ENCODE measurements around the gene DHRS12. TPM values are rescaled to one million over a fixed set of nuclear protein-coding genes. Genes with fewer than 3 reads are reported as not detected.

The DHRS12 gene
- total RNA-seq, 6 experiments from 2014 or later: 10.2 to 17.6 (median 12.4) TPM

DNA sequence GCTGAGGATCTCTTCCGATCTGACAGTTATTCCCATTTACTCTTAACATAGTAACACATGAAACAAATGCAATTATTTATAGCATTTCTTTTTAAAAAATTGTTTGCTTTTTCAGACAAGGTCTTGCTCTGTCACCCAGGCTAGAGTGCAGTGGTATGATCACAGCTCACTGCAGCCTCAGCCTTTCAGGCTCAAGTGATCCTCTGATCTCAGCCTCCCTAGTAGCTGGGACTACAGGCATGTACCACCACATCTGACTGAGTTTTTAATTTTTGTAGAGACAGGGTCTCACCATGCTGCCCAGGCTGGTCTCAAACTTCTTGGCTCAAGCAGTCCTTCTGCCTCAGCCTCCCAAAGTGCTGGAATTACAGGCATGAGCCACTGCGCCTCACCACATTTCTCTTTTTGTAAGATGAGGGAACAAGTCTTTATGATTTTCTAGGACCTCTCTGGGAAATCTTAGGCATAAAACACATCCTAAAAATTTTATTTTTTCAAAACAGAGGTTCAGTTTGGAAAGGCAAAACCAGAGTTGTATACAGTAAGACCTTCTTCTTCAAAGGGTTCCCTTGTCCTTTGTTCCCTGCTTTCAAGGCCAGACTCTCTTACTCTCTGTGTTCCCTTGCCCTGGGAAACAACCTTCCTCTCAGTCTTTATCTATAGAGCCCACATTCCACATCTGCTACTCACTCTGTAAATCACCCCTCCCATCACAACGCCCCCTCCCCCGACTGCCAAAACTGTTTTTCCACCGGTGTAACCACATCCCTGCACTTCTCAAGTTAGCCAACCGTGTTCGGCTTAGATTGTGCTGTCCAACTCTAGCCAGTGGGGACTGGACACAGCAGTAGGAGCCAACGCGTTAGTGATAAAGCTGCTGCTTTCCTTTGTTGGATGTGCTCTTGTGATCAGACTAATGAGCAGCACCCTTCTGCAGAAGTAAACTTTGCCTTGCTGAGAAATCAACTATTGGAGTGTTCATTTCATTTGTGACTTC is 56.2 kb downstream of the DHRS12 start:
- peaks cover 0 to 7% (median 1%) of the 10 kb centered on the region in 4 donors for H3K9me3 ChIP-seq
- no peaks in the 10 kb centered on the region for H3K27me3 ChIP-seq
- H3K36me3 ChIP-seq: peaks cover 0 to 7% (median 0%) of the 10 kb centered on the region in 4 donors
- DNase-seq: no peak
- H3K27ac ChIP-seq: no peak overlapping the region
- peaks cover 0 to 8% (median 0%) of the 10 kb centered on the region in 4 donors for H3K4me1 ChIP-seq
- intact Hi-C loops (cut with DNase I): no loop called here
- 92% methylated on average over 9 of the region's 9 CpGs for WGBS (ENCODE audit: insufficient coverage, low coverage, low lambda C conversion rate, missing lambda C conversion rate)
- TF ChIP-seq POLR2A (IDR thresholded peaks at IDR 0.05): no peak
- TF ChIP-seq, protein P1, sequence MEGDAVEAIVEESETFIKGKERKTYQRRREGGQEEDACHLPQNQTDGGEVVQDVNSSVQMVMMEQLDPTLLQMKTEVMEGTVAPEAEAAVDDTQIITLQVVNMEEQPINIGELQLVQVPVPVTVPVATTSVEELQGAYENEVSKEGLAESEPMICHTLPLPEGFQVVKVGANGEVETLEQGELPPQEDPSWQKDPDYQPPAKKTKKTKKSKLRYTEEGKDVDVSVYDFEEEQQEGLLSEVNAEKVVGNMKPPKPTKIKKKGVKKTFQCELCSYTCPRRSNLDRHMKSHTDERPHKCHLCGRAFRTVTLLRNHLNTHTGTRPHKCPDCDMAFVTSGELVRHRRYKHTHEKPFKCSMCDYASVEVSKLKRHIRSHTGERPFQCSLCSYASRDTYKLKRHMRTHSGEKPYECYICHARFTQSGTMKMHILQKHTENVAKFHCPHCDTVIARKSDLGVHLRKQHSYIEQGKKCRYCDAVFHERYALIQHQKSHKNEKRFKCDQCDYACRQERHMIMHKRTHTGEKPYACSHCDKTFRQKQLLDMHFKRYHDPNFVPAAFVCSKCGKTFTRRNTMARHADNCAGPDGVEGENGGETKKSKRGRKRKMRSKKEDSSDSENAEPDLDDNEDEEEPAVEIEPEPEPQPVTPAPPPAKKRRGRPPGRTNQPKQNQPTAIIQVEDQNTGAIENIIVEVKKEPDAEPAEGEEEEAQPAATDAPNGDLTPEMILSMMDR (IDR thresholded peaks at IDR 0.05): no peak
- no peak for ATAC-seq
- H3K4me3 ChIP-seq: no peak overlapping the region

DNA sequence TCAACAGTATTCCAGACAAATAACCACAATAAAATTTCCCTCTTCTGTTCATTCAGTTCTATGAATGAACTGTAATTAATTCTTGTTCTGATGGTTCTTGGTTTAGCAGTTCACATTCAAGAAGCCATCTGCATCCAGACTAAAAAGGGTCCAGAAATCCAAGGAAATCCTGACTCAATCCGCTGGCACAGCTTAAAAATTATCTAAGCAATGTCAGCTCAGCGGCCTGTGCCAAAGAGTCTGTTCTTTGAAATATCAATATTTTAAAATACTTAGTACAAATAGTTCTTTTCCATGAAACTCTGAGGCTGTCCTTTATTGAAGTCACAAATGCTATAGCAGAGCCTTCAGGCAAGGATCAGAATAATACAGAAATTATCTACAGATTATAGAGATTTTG is 57.2 kb downstream of the DHRS12 start:
- ATAC-seq: peak in 1 of 4 donors; percentile 27

DNA sequence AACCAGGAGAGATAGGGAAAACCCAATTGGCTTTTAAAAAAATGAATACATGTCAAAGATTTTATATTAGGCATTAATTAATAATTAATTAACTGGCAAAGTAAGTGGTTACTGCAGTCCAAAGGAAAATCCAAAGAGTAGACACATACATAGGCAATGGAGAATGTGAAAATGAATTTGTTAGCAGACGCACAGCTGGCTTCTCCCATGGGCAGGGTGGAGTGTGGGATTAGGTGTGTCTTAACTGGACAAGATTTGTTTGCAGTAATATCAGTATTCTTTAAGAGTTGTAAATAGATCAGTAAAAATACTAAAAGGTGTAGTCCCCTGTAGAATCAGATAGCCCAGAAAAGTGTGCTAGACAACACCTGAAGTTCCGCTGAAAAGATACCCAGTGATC is 58.7 kb downstream of the DHRS12 start:
- H3K27me3 ChIP-seq: no peaks in the 10 kb centered on the region
- H3K9me3 ChIP-seq: peaks cover 0 to 7% (median 1%) of the 10 kb centered on the region in 4 donors
- no peak for DNase-seq
- H3K27ac ChIP-seq: no peak overlapping the region
- peaks cover 0 to 7% (median 0%) of the 10 kb centered on the region in 4 donors for H3K36me3 ChIP-seq
- ATAC-seq: no peak
- TF ChIP-seq, protein P1 (IDR thresholded peaks at IDR 0.05): no peak
- no peak for TF ChIP-seq POLR2A (IDR thresholded peaks at IDR 0.05)
- H3K4me3 ChIP-seq: no peak overlapping the region
- intact Hi-C loops (cut with DNase I): no loop called here
- H3K4me1 ChIP-seq: peaks cover 0 to 21% (median 0%) of the 10 kb centered on the region in 4 donors
- 100% methylated on average over 2 of the region's 2 CpGs for WGBS (ENCODE audit: insufficient coverage, low coverage, low lambda C conversion rate, missing lambda C conversion rate)

More for the DNA sequence above, 57.2 kb downstream of the DHRS12 start:
- Histone ChIP-seq H3K4me3 (no peak overlapping the region), H3K4me1 (peaks cover 0 to 15% (median 0%) of the 10 kb centered on the region in 4 donors), H3K27me3 (no peaks in the 10 kb centered on the region), H3K9me3 (peaks cover 0 to 7% (median 1%) of the 10 kb centered on the region in 4 donors), H3K27ac (no peak overlapping the region), H3K36me3 (peaks cover 0 to 7% (median 0%) of the 10 kb centered on the region in 4 donors)
- intact Hi-C loops (cut with DNase I): no loop called here
- TF ChIP-seq POLR2A (IDR thresholded peaks at IDR 0.05): no peak
- TF ChIP-seq, protein P1 (IDR thresholded peaks at IDR 0.05): no peak
- DNase-seq: no peak
- WGBS (ENCODE audit: insufficient coverage, low coverage, low lambda C conversion rate, missing lambda C conversion rate): 34% methylated on average over 2 of the region's 2 CpGs

DNA sequence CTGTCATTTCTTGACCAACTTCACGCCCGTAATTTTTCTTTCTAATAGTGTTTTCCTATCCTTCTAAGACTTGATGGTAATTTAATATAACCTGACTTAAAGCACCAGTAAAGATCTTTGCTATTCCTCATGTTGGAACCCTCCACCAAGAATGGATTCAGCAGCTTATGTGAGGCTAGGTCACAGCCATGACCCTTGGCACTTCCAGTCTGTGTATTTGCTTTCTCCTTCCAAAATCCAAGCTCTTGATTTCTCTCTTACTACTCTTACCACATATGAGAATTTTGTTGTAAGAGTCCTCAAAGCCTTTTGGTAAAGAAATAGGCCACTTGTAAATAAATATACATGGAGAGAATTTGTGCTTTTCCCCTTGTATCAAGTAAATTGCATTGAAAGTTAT is 61.4 kb downstream of the DHRS12 start:
- intact Hi-C loops (cut with DNase I): no loop called here
- peaks cover 0 to 5% (median 0%) of the 10 kb centered on the region in 4 donors for H3K9me3 ChIP-seq
- 91% methylated on average over 2 of the region's 2 CpGs for WGBS (ENCODE audit: insufficient coverage, low coverage, low lambda C conversion rate, missing lambda C conversion rate)
- no peaks in the 10 kb centered on the region for H3K36me3 ChIP-seq
- peak overlapping the region in 1 of 3 donors; percentile 26 for H3K27ac ChIP-seq
- H3K4me3 ChIP-seq: no peak overlapping the region
- DNase-seq (no peak), ATAC-seq (peak; percentile 67 to 81 (median 76))
- TF ChIP-seq, protein P1 (IDR thresholded peaks at IDR 0.05): no peak
- no peak for TF ChIP-seq POLR2A (IDR thresholded peaks at IDR 0.05)
- H3K27me3 ChIP-seq: no peaks in the 10 kb centered on the region
- H3K4me1 ChIP-seq: peaks cover 0 to 30% (median 7%) of the 10 kb centered on the region in 4 donors

All from right lobe of liver (tissue), 6 donors.